NCI-H128 (cell line): ENCODE data around the gene ADGRL4.
"Not testable (repeated sequence)": the region's sequence is repeated elsewhere in the genome, so short reads cannot be mapped to it uniquely, and the experiment has no call there.

ENCODE experiments used
- DNase-seq: peaks from one replicate; lab custom pipeline; 2025; ENCODE audit not compliant: unreplicated experiment; lab: John Stamatoyannopoulos, UW

Gene ADGRL4

DNA sequence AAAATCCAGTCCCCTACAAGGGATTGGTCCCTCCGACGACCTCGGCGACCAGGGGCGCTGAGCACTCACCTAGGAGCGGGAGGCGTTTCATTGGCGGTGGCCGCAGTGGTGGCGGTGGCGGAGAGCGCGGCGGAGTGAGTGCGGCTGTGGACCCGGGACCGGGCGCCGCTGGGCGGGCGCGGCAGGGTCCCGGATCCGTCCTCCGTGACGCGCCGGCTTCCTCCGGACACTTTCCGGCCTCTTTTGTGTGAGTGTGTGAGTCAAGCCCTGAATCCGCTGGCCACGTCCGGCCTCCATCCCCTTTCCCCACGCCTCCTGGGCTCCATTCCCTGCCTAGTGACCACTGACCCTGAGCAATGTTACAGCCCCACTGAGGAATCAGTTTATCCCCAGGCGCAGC lies at the start of gene ADGRL4:
TSS of gene ADGRL4 (minus strand) at position 167 of the 400 bp plus-strand sequence. CDS start at position 91, 76 bp downstream.
- DNase-seq = no peak

DNA sequence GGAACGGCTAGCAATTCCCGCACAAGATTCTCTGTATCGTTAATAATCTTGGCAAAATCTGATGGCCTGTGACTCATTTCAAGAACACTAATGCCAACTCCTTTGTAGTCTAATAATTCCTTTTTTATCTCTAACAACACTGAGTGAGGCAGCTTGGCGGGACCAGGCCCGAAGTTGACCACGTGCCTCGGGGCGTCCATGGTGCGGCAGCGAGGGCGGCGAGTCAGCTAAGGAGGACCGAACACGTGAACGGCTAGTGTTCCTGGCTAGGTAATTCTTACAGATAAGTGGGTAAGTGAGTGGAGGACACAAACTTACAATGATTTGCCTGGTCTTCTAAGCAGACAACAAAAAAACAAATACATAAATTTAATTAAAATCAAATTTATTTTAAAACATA lies 49.3 kb upstream of the ADGRL4 start:
- DNase-seq = no peak

DNA sequence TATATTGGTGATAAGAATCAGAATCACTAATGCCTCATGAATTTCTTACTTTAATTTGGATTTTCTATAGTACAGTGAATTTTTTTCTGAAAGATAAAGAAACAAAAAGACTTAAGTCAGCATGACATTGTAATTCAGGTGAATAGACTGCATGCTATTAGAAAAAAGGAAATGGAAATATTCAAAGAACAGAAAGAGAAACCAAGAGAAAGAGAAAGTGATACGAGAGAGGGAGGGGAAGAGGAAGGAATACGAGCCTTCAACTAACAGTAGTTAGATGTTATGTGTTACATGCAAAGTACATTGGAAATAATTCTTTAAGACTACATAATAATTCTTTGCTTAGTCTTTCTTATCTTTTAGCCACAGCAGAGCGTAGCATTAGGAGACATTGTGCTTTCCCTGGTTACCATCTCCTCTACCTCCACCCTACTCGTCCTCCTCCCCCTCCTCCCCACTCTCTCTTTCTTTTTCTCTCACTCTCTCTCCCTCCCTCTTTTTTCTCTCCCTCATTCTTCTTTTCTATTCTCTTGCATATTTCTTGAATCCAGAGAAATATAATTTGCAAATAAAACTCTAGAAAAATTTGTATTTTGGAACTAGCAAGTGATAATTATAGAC lies 46.4 kb upstream of the ADGRL4 start:
- no peak for DNase-seq

DNA sequence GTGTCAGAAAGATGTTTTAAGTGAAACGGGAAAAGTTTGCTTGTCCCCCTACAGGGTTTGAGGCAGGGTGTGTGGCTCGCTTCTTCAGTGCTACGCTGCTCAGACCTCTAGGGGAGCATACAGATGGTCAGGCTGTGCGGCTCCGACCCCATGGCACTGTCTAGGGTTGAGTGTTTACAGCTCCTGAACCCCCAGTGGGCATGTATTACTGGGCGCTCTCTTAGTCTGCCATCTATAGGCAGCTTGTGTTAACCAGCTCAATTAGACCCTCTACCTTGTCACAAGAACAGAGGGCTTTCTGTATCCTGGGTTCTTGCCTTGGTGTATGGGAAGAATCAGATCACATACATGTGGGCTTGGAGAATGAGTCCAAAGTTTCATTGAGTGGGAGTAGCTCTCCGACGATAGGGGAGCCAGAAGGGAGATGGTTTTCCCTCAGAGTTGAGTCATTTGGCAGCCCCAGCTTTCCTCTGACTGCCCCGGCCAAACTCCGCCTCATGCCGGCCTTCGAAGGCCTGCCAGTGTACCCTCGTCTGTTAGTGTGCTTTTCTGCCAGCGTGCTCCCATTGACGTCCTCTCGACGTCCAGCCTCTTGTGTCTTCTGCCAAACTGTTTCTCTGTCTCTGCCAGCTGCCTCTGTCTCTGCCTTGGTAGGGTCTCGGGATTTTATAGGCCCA lies 38.6 kb upstream of the ADGRL4 start:
- no peak for DNase-seq

DNA sequence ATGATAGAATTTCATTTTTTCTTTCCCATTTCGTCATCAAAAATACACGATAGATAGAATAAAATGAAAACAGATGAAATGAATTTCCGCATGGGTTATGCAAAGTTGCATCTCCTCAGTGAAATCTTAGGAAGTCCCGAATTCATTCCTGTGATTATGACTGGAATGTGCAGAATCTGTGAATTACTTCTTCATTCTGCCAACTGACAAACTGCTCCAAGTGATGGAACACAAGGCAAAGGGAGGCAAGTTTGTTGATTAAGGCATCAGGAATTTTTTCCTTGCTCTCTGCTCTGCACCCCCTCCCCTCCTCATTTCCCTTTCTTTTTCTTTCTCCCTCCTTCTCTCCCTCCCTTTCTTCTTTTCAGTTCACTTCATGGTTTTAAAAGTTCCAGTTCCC lies 37.0 kb upstream of the ADGRL4 start:
- no peak for DNase-seq

DNA sequence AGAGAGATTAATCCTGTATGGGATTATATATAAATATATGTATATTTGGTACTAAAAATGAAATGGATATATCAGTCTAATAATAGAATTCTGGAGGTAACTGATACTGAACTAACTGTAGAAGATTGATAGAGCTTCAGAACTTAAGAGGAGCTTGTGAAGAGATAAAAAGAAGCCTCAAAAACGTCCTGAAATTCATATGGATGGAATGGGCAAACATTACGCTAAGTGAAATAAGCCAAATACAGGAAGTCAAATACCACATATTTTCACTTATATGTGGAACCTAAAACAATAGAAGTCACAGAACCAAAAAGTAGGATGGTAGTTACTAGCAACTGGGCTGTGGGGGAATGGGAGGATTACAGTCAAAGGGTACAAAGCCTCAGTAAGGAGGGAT lies 36.0 kb upstream of the ADGRL4 start:
- DNase-seq = no peak

DNA sequence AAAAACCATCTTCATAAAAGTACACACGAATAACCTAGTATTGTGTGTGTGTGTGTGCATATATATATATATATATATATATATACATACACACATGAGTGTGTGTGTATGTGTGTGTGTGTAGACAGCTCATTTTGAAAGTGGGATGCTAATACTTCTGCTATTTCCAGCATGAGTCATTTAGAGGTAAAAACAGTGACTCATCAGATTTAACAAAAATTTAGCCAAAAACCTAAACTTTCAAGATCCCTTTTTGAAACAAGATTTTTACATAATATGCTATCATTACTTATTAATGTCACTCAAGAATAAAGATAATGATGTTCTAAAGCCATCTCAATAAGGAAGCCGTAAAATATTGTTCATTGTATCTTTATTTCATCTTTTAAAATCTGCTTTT lies 35.6 kb upstream of the ADGRL4 start:
- DNase-seq = no peak

DNA sequence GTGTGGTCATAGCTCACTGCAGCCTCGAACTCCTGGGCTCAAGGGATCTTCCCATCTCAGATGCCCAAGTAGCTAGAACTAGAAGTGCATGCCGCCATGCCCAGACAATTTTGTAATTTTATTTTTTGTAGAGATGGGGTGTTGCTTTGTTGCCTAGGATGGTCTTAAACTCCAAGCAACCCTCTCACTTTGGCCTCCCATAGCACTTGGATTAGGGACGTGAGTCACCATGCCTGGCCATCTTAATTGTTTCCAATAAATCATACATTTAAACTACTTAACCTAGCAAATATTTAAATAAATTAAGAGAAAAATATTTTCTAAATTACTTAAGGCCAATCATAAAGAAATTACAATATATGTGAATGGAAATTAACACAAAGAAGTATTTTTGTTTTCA lies 35.1 kb upstream of the ADGRL4 start:
- no peak for DNase-seq

DNA sequence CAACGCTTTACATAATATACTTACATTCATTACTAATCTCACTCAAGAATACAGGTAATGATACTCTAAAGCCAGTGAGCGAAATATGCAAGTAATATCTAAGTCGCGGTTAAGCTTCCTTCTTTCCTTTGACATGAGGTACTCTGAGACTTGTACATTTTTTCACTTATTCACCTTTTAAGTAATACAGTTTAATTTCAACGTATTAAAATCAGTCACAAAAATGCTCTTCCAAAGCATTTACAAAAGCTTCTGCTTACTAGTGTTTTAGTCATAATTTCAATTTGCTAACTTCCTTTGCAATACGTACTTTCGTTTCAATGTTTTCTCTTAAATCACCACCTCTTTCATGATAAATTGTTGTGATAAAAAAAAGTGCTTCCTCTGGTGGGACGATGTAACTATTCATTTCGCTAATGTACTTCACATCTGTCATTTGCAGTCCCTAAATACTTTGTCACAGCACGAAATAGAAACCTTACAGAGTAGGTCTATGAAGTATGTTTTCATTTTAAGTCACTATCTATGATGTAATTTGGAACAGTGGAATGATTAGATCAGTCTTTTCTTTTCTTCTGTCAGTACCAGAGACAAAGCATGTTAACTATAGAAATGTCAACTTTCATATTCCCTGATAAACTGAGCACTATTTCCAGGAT lies 34.0 kb upstream of the ADGRL4 start:
- no peak for DNase-seq

DNA sequence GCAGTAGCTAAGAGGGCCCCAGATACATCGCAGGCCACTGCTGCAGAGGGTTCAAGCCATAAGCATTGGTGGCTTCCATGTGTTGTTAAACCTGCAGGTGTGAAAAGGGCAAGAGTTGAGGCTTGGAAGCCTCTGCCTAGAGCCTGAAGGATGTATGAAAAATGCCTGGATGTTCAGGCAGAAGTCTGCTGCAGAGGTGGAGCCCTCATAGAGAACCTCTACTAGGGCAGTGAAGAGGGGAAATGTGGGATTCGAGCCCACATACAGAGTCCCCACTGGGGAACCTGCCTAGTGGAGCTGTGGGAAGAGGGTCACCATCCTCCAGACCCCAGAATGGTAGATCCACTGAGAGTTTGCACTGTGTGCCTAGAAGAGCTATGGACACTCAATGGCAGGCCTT lies 30.6 kb upstream of the ADGRL4 start:
- DNase-seq = no peak

DNA sequence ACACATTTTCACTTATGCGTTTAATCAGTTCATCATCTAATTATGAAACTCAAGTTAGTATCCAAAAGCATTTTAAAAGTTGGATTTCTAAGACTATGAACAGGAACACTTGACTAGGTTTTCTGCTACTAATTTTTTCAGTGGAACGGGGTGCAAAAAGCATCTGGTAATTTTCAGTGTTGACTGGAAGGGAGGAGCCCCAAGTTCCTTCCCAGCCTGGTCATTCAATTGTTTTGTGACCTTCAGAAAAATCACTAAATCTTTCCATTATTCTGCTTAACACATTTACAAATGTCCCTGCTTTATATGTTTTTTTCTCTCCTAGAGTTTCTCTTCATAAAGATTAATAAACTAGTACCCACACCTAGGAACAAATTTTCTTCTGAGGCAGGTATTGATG lies 6.0 kb upstream of the ADGRL4 start:
- no peak for DNase-seq

DNA sequence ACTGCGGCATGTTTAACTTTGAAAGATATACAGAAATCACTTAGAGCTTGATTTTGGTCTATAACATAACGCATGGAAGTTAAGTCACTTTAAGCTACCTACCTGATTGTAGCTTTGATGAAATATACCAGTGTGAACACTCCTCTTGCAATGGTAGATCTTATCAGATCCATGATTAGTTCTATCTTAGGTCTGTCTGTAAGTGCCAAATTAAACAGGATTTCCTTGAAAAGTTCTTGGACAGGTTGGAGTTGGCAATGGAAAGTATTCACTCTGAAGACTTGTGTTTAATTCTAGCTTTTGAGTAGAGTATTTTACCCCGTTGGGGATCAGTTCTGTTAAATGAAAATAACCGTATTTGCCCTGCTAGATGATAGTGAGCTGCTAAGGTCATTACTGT lies 4.1 kb upstream of the ADGRL4 start:
- DNase-seq = no peak

DNA sequence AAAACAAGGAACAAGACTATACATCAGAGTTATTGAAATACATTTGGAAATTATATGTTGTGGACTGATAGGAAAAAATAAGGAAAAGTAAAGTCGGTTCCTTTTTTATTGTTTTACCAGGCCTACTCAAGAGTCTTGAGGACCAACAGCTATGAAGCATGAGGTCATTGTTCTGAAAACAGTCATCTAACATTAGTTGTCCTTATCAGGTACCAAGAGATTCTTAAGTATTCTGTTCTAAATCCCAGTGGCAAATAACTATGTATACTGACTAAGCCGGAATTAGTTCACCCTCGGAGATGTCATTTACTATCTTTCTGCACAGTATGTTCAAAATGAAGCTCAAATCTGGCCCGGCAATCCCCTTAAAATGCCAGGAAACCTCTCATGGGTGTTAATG lies 585 bp downstream of the ADGRL4 start:
- DNase-seq = no peak

DNA sequence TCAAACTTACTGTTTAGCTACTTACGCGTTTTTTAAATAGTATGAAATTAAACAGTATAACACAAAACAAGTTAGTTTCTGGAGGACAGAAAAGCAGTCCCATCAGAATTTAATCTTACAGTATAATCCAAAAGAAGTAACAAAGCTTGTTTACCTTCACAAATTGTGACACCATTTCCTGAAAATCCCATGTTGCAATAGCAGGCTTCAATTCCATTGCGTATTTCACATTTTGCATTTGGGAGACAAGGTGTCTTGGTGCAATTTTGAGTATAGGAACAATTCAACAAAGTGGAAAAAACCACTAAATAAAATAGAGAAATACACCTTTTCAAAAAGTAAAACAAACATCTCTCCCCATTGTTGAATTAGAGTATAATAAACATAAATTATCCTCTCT lies 1.6 kb downstream of the ADGRL4 start:
- no peak for DNase-seq

DNA sequence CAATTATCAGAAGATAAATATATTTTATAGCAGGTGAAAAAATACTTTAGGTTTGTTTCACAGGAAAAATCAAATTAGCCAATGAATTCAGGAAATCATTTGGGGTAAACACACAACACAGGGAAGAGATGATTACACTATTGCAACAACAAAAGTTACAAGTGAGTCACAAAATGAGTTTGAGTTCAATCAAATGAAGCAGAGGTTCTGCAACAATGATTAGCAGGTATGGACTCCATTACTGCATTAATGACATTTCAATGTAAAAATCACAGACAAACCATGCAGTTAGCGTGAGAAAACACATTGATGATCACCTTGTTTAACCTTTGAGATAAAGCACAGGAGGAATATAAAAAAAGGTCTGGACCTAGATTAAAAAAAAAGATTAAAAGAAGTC lies 9.7 kb downstream of the ADGRL4 start:
- no peak for DNase-seq

DNA sequence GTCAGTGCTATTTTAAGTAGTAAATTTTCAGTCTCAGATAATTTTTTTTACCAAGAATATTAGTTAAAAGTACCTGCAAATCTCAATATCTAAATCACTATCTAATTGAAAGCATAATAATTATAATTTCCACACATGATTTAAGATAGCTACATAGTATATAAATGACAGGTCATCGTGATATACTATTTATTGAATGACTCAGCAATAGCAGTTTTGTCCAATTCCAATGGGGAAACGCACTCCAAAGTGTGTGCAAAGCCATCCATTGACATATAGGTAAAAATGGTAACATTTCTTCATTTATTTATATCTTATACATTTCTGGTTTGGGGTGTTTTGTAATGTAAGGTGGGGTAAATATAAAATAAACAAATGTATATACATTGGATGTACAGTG lies 19.5 kb downstream of the ADGRL4 start:
- DNase-seq = no peak

DNA sequence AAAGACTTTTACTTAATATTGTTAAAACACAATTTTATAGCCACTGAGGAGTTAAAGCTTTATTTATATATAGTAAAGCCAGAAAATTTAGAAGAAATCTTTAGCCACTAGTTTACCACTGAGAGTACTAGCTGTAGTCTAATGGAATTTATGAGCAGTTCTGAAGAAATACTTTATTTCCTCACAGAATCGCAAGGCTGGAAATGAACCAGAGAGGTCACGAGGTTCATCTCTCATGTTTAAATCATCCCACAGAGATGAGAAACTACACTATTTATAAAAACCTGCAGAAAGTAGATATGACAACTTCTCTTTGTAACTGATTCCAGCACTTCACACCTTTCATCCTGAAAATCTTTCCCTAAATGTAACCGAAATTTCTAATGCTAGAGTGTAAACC lies 26.0 kb downstream of the ADGRL4 start:
- no peak for DNase-seq

DNA sequence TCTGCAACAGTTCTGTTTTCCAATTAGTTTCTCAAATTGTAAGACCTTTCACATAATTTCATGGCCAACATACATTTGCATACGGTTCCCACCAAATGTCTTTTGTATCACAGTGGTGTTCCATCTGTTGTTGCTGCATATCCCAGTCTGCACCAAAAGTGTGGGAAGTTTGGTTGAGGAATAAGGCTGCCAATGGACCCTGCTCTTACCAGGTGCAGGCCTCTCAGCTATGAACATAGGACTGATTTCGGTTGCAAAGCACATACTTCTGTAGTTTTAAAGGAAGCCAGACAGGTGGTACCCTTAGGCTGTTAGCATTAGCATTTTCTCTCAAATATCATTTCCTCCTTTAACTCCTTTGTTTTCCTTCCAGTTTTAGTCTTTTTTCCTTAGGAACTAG lies 33.8 kb downstream of the ADGRL4 start:
- DNase-seq = no peak

DNA sequence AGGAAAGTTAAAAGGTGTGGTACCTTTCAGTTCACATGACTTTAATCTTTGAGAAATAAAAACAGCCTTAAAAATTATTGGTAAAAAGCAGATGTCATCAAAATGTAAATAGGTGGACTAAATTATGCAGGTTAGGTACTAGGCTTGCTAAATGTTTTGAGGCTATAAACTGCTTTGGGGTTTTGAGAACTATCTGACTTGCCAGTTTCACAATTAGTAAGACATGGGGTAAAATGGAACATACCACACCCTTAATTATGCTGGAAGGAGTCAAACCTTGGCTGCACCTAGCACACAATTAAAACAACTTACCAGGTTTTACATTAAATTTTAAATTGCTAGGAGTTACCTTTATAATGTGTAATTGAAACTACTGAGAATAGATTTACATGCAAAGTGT lies 39.4 kb downstream of the ADGRL4 start:
- not testable (repeated sequence) for DNase-seq

DNA sequence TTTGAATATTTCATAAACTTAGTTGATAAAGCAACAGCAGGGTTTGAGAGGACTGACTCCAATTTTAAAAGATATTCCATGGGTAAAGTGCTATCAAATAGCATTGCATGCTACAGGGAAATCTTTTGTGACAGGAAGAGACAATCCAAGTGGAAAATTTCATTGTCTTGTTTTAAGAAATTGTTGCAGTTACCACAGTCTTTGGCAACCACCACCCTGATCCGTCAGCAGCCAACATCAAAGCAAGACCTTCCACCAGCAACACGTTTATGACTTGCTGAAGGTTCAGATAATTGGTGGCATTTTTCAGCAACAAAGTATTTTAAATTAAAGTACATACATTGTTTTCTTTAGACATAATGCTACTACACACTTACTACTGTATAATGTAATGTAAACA lies 47.8 kb downstream of the ADGRL4 start:
- DNase-seq = no peak

DNA sequence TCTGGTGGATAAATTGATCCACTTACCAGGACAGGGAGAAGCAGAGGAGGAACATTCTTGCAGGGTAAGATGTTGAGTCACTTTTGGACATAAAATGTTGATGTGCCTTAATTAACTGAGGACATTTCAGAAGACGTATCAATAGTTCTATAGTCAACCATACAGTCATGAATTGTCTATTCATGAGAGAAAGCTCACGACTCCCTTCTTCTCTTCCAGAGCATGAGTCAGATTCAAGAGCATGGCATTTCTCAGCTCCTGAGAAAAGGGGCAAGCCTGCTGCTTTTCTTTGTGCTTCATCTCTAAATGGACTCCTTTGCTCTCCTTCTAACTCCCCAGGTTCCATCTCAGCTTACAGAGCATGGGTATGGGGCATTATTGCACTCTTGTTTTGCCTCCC lies 55.7 kb downstream of the ADGRL4 start:
- no peak for DNase-seq

DNA sequence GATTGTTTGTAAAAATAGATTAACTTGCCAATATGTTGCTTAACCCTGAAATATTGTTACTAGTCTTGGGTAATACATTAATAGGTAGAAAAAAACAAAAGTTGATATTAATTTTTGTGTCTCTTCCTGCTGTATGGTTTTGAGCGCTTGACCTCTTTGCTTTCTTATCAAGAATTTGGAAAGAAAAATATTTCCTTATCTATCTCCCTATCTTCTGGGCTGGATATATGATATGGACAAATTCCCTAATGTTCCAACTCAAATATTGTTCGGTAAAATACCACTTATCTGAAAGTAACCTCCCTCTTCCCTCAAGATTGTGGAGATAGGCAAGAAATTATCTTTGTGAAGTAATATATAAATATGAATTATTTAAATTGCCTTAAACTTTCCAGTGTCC lies 57.3 kb downstream of the ADGRL4 start:
- DNase-seq = no peak

DNA sequence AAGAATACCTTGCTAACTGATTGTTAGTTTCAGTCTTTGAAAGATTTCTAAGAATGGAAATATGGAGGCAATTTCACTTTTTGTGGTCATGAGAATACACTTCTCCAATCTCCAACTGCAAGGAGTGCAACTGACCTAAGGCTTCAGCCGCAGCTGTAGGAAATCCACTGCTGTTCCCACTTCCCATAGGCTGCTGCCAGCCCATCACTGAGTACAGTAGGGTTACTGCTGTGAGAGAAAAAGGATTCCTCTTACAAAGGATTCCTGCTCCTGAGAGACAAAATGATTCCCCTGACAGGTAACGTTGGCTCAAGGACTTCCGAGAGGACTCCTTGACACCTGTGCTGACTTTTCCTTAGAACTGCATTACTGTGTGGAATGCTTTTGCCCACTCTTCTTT lies 87.4 kb downstream of the ADGRL4 start:
- no peak for DNase-seq
